A549 treated with AZD2906 at 1 μM for 4 hours (cell line): ENCODE results near the gene SLA2. TPM values are rescaled to one million over a fixed set of nuclear protein-coding genes. Genes with fewer than 3 reads are reported as not detected.

Experiments
- total RNA-seq: library from RNA; stranded (reverse); fragments of 200-300 nt; extraction: Qiagen RNA extraction; gene quantifications from 5 replicates; pipeline ENCODE4 v1.2.3, GENCODE V29; 2022

The SLA2 gene, protein sequence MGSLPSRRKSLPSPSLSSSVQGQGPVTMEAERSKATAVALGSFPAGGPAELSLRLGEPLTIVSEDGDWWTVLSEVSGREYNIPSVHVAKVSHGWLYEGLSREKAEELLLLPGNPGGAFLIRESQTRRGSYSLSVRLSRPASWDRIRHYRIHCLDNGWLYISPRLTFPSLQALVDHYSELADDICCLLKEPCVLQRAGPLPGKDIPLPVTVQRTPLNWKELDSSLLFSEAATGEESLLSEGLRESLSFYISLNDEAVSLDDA
- total RNA-seq = 0.06 to 0.15 TPM (median 0.13 TPM) in 5 replicates

DNA sequence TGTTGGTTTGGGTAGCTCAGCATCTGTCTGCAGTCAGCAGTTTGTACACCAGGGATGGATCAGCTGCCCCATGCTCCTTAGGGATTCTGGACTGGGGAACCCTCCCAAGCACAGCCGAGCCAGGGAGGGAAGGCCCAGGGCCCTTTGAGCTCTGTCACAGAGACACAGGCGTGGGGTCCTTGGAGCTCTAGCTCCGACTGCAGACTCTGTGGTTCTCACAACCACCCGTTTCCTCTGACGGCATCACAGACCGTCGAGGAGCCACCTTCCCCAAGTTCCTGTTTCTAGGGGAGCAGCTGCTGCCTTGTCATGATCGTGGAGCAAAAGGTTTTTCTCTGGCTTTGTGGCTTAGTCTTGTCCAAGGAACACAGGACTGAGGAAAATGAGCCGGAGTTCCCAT lies at the start of gene SLA2:
Gene SLA2 (minus strand): TSS at position 199 of the 400 bp plus-strand sequence. CDS start 4,861 bp downstream, outside the sequence.

GRCh38 chr20:36605399-36606157 lies 40.4 kb downstream of the SLA2 start, which contains the start of gene RAB5IF:
TSS of gene RAB5IF (plus strand) at chr20:36605779. CDS start at chr20:36605952, 173 bp downstream.

DNA sequence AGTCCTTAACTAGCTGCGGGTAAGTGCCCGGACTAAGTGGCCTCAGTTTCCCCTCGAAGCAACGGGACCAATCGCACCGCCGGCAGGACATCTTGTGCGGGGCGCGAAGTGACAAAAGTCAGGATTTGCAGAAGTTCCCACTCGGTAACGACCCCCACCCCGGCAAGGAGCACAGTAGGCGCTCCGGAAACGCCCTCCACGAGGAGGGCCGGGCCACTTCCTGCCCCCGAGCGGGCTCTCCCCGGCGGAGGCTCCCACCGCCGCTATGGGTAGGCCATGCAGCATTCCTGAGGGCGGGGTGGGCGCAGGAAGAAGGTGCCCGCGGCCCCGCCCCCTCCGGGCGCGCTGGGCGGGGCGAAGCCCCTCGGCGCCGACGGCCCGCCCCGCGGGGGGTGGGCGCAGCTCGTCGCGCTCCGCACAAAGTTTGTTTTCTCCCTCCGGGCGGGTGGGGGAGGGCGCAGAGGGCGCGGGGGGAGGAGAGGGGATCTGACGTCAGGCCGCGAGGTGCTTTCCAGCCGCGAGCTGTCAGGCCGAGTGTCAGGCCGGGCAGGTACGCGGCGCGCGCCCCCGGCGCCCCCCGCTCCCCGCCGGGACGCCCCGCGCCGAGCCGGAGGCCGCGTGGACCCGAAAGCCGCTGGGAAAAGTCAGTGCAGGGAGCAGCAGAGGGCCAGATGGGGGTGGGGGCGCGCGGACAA lies 72.7 kb downstream of the SLA2 start, which contains the start of gene TGIF2:
Gene TGIF2 (plus strand): TSS at position 495 of the 695 bp plus-strand sequence. CDS start 5,178 bp downstream, outside the sequence.

Other genes with a start within 250 kb of the SLA2 start
- gene MYL9, start 104.7 kb downstream of the SLA2 start, total RNA-seq = 15.5 to 27.1 TPM (median 20.2 TPM) in 5 replicates
- 3.1 to 4.3 TPM (median 3.7 TPM) in 5 replicates for gene TGIF2, start 72.6 kb downstream of the SLA2 start, total RNA-seq
- gene RAB5IF, start 40.4 kb downstream of the SLA2 start, total RNA-seq = 182 to 280 TPM (median 254 TPM) in 5 replicates
- gene NDRG3, start 99.9 kb upstream of the SLA2 start, total RNA-seq = 18.4 to 21.1 TPM (median 20.2 TPM) in 5 replicates
- 22.4 to 28.3 TPM (median 24.6 TPM) in 5 replicates for gene DSN1, start 127.6 kb upstream of the SLA2 start, total RNA-seq
- gene TLDC2, start 229.9 kb upstream of the SLA2 start, total RNA-seq = not detected in 5 replicates